Umbilical cord (tissue), 2 donors: ENCODE measurements around the gene ZBTB7C. TPM values are rescaled to one million over a fixed set of nuclear protein-coding genes. Genes with fewer than 3 reads are reported as not detected.
A peak's percentile ranks its signal among the peaks of the same experiment; 100 is the strongest.

Experiments used
- DNase-seq: peaks from one replicate; pipeline ENCODE4 v3.0.0-alpha.2; 2015; ENCODE audit warnings: low spot score
- total RNA-seq: library from RNA; depleted of rRNA; stranded (reverse); fragments of >200 nt; gene quantifications from one replicate; pipeline ENCODE4 v1.2.3, GENCODE V29; 2014; ENCODE audit warnings: low replicate concordance; ENCODE audit not compliant: insufficient read depth

ZBTB7C gene
- total RNA-seq, 1 donor from 2014 or later: 1.7 TPM

DNA sequence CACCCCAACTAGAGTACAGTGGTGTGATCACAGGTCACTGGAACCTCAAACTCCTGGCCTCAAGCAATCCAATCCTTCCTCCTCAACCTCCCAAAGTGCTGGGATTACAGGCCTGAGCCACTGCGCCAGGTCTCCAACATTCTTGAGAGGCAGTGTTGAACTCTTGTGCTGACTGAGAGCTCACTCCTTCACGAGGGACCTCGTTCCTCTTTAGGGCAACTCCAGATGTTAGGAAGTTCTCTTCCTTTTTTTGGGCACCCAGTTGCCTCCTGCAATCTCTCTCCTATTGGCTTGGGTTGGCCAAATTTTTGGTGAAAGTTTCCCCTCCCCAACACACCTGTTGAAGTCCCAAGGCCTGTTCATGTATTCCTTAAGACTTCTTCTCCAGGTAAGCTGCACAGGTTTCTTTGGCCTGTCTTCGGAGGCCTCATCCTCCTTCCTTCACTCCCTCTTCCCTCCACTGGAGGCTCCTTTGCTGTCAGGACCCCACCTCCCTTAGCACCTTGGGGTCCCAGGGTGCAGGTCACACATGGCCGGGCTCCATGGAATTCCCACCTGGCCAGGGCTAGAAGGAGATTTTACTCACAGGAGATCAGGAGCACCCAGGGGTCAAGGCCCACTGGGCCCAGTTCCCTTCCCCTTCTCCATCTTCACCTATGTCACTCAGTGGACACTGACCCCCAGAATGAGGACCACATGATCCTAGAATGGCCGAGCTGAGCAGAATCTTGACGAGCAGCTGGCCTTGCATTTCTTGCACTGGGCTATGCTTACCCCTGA lies 384.1 kb downstream of the ZBTB7C start:
- DNase-seq: no peak

DNA sequence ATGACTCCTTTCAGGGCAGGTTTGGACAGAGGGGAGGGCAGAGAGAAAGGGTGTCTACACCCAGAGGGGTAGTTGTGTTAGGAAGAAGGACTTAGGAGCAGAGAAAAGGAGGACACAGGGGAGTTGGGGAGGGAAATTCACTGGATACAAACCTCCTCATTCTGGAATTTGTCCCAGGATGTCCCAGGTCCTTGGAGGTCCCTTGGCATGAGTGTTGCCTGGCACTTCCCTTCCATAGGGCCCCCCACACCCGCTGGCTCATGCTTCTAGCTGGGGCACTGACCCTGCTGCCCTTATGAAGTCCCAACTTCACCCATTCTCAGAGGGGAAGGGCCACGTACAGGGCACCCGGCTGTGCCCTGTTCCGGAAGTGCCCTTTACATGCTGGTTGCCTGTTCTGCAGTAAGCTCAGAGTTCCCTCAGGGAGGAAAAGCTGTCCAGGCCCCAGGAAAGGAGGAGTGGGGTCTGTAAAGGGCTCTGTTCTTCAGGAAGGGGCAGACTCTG lies 385.1 kb downstream of the ZBTB7C start:
- DNase-seq: no peak

DNA sequence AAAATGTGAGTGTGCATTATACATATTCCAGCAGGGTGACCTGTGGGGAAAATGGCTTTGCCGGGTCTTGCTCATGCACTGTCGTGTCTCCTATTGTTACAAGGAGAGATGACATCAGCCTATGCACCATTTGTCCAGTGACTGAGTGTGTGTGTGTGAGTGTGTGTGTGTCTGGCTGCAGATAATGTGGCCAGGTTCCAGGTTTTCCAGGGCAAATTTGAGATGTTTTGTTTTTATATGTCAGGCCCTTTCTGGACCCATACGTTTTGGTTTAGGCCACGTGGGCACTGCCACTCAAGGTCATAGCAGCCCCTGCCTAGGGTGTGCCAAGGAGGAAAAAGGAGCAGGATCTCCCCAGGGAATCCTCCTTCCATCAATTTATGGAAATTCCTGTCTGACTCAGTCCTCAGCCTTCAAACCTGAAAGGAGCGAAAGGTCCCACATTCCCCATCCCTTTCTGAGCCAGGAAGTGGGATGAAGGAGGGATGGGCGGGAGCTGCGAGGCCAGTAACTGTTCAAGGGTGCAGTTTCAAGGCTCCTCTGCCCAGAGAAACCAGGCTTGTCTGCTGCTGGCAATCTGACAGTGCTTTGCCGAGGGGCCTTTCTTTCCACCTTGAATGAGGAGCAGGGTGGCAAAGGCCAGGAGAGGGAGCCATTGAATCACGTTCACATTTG lies 385.7 kb downstream of the ZBTB7C start:
- peak; percentile 79 for DNase-seq

DNA sequence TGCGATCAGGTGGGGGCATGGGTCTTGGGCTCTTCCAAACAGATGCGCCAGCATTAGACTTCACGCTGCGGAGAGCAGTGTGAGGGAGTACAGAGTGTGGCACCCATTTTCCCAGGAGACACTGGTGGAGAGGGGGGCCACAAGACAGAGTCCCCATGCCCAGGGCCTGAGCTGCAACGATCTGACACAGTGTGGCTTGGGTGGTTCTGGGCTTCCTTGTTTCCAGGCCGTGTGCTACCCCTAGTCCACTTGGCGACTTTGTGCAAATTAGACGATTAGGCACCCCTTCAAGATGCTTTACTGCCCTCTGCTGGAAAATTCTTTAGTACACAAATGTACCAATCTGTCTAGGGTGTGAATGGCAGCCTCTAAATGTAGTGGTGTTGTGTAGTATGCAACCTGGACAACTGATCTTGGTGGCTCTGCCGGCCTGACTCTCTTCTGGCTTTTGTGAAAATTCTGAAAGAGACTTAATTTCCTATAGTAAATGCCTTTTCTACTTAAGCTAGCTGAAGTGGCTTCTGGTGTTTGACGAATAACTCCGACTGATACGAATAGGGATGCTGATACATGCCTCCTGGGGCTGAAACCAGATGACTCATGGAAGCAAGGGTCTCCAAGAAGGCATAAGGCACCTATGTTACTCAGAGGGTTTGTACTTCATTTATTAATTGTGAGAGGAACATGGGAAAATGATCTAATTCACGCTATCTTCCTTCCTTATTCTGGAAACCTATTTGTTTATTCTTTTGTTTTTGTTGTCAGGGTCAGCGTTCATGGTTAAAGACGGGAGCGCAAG lies 386.5 kb downstream of the ZBTB7C start:
- DNase-seq: peak; percentile 52

DNA sequence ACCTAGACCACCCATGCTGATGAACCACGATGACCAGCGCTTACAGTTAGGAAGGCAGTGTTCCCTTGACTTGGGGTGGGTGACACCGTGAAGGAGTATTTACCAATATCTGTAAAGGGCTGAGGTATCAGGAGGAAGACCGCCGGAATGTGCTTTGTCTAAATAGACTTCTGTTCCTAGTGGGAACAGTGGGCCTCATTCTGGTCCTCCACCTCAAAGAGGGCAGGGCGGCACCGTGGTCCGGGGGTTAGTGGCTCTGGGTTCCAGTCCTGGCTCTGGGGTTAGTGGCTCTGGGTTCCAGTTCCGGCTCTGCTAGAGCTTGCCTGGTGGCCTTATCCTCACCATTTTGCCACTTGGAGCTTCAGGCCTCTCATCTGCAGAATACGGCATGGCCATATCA lies 387.2 kb downstream of the ZBTB7C start:
- no peak for DNase-seq

DNA sequence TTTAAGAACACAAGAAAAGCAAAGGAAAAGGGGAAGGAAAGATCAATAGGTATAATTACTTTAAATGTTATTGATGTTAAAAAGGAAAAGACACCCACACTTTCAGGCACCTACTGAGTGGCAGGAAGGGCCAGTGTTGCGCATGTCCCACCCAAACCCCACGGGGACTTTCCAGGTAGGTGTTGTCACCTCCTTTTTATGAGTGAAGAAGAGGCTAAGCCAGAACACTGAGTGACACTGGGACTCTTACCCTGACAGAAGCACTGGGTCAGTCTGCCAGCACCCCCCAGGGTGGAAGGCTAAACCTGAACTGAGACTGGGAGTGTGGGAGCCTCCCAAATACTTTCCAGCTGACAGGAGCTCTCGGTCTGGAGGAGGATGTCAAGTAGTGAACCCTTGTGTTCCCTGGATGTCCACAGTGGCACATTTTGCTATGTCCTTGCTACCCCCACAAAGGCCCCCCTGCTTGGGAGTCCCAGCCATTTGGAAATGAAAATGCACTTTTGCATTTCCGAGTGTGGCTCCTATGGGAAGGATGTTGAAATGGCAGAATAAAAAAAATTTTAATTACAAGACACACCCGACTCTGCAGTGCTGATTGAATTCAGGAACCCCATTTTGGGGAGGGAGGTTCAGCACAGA lies 387.8 kb downstream of the ZBTB7C start:
- DNase-seq: no peak

DNA sequence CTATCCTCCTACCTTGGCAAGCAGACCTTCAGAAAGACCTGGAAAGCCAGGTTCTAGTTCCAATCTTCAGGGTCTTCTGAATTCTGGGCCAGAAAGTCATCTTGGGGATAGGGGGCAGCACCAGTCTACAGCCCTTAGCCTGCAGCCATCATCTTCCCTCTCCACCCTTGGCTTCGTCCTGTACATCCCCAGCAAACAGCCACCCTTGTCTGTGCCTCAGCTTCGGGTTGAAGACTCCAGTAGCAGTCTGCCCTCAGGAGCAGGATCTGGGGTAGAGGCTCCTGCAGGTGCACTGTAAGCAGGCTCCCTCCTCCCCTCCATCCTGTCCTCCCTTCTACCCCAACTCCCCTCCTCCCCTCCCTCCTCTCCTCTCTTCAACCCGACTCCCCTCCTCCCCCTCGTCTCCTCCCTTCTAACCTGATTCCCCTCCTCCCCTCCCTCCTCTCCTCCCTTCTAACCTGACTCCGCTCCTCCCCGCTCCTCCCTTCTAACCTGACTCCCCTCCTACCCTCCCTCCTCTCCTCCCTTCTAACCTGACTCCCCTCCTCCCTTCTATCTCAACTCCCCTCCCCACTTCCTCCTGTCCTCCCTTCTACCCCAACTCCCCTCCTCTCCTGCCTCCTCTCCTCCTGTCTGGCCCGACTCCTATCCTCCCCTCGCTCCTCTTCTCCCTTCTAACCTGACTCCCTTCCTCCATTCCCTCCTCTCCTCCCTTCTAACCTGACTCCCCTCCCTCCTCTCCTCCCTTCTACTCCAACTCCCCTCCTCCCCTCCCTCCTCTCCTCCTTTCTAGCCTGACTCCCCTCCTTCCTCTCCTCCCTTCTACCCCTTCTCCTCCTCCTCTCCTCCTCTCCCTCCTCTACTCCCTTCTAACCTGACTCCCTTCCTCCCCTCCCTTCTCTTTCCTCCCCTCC lies 388.6 kb downstream of the ZBTB7C start:
- no peak for DNase-seq

DNA sequence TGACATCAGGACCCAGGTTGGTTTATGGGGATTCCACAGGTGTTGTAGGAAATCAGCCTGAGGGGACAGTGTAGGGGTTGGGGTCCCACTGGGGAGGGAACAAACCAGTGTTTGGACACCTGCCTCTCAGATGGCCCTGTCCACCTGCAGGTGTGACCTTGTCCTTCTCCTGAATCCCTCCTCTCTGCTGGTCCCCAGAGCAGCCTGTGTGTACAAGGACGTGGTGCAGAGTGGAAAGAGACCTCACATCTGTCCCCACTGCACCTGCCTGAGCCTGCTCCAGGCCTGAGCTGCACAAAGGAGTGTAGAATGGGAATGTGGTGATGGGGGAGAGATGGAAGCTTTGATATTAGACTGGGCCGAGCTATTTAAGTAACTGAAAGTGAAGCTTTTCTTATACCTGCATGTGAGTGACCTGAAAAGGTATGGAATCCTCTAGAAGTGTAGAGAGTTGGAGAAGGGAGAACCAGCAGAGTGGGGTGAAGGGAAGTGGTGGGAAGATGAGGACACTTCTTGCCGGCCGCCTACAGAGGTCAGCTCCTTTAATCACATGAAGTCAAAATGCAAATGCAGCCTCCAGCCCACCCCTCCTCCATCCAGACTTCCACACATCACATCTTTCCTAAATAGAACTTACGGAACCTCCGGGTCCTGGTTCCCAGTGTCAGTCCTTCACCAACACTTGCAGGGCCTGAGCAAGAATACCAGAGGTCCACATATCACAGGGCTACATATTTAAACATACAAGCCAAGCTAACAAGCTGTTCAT lies 389.4 kb downstream of the ZBTB7C start:
- no peak for DNase-seq

DNA sequence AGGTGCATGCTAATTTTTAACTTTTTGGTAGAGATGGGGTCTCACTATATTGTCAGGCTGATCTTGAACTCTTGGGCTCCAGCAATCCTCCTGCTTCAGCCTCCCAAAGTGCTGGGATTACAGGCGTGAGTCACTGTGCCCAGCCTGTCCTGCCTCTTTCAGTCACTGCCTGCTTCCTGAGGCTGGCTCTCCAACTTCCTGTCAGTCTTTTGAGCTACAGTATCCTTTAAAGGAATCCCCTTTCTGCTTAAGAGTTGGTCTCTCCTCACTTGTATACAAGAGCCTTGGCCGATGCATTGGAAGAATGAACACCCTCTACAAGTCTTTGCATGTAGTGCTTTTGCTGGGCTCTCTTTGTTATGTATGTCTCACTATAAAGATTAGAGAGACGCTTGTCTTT lies 390.3 kb downstream of the ZBTB7C start:
- no peak for DNase-seq

DNA sequence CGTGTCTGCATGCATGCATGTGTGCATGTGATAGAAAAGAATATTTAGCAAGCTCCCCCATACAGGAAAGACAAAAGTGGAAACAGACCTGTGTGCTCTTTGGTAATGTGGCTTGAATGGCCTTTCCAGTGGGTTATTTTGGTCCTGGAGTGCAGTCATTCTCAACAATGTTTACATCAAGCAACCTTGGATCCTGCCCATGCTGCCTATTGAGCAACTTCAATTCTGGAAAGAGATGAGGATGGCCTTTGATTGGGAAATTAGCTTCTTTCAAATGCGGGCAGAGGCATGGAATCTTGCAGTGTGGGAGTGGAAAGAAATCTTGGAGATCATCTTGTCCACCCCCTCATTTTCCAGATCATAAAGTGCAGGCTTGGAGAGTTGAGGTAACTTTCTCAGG lies 391.5 kb downstream of the ZBTB7C start:
- no peak for DNase-seq

DNA sequence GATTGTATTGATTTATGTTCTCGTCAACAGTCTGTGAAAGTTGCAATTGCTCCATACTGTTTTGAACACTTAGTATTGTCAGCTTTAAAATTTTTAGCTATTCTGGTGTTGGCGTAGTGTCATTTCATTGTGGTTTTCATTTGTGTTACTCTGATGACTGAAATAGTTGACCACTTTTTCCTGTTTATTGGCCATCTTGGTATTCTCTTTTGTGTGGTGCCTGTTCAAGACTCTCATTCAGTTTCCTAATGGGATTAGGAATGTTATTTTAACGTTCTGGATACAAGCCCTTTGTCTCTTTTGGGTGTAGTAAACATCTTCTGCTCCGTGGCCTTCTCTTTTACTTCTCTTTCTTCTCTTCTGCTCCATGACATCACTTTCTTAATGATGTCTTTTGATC lies 396.0 kb downstream of the ZBTB7C start:
- DNase-seq: no peak

DNA sequence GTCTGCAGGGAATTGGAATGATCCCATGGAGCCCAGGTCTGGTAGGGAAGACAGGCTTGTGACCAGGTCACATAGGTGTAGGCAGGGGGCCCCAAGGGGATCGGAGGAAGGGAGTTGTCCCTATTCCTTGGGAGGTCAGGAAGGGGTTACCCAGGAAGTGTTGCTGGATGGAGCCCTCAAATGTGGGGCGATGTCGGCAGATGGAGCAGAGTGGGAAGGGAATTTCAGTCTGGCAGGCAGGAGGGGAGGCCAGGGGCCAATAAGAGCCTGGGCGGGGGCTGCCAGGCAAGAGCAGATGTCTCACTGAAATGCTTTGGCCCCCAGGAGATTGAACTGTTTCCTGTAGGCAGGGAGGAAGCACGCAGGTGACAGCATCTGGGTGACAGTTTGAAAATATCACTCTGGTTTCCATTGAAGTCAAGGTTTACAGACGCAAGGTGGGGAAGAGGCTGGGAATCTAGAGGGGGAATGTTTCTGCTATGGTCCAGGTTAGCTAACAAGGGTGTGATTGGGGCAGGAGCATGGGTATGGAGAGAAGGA lies 397.2 kb downstream of the ZBTB7C start:
- no peak for DNase-seq

DNA sequence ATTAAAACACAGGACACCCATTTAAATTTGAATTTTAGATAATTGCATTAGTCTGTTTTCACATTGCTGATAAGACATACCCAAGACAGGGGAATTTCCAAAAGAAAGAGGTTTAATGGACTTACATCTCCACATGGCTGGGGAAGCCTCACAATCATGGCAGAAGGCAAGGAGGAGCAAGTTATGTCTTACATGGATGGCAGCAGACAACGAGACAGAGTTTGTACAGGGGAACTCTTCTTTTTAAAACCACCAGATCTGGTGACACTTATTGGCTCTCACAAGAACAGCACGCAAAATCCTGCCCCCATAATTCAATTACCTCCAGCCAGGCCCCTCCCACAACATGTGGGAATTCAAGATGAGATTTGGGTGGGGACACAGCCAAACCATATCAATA lies 398.9 kb downstream of the ZBTB7C start:
- DNase-seq: no peak

DNA sequence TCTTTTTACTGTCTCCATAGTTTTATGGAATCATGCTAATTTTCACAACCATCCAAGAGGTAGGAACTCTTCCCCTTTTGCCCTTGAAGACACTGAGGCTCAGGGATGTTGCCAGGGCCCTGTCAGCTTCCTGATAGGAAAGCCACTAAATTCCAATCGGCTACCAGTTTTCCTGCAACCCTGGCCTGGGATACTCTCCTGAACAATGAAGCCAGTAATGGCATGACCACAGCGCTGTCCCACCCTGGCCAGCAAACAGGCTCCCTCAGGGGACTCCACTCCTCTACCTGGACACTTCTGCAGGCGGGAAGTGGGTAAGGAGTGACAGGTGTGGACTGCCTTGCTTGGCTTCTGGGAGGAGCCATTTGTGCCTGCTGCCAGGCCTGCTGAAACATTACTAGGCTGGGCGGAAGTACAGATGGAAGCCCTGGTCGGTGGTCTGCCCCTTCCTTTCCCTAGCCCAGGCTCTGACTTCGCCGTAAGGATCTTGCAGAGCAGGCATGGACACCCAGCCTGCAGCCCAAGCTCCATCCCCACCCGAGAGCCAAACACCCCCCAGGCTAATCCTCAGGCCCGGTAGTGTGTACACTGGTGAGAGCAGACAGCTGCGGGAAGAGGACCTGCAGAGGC lies 400.0 kb downstream of the ZBTB7C start:
- DNase-seq: no peak

DNA sequence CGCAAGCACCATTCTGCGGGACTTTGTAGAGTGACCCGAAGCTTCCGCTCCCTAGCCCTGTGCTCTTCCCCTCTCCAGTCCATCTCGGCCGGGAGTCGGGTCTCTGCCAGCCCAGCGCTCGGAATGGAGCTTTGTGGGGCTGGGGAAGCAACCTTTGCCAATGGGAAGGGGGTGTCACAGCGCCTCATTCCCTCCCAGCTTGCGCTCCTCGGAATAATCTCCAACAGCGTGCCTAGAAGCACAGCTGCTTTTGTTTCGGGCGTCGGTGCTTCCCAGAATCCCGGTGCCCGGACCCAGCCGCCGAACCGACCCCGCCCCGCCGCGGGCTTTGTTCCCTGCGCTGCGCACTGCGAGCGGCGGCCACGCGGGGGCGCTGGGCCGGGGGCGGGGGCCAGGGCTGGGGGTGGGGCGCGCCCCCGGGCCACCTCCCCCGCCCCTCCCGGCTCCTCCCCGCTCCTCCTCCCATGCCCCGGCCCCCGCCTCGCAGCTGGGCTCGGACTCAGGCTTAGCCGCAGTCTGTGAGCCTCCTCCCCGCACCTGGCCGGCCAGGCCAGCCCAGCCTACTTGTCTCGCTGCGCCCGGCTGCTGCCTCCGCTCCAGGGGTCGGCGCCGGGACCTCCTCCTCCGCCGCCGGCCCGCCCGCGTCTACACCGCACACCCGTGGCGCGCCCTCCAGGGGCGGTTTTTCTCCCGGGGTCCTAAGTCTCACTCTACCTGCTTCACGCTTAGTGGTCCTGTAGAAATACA lies 401.1 kb downstream of the ZBTB7C start:
- peak; percentile 69 for DNase-seq

DNA sequence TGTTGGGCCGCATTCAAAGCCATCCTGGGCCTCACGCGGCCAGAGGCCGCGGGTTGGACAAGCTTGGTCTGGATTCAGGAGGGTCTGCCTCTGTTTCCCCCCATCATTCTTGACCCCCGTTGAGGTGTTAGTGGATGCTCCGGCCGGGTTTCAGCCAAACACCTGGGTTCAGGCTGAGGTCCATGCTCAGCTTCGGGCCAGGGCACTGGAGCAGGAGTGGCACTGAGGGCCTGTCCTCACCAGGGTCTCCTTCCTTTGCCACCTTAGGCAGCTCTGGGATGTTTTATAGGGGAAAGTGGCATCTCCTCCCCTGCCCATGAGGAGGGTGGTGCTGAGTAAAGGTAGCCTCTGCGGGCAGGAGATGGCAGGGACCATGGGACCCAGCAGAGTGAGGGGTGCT lies 401.8 kb downstream of the ZBTB7C start:
- no peak for DNase-seq

DNA sequence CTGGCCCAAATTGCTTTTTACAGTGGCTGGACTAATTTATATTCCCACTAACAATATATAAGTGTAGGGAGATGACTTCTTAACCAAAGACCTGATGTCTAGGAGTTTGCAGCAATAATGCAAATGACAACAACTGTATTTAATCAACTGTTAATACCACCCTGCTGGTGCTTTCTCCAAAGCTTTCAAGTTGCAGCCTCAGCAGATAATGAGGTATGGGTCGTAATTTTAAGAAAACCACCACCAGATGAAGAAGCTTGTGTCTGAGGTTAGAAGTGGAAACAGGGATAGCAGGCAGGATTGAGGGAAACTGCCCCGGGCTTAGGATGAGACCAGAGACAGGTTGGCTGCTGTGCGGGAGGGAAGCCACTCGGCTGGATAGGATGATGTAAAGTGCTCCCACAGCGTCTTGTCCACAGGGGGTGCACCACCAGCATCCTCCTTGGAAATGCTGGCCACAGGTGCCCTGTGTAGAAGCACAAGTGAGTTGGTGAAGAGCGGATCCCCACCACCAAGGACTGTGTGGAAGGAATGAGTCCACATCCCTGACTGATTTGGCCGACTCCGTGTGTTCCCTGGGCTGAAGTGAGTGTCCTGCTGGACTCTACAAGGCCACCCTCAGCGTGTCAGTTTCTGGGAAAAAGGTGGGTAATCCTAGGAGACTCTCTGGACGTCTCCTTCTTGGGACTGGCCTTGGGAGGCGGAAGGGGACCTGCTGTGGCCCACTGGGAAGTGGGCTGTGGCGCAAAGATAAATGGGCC lies 402.6 kb downstream of the ZBTB7C start:
- DNase-seq: no peak

DNA sequence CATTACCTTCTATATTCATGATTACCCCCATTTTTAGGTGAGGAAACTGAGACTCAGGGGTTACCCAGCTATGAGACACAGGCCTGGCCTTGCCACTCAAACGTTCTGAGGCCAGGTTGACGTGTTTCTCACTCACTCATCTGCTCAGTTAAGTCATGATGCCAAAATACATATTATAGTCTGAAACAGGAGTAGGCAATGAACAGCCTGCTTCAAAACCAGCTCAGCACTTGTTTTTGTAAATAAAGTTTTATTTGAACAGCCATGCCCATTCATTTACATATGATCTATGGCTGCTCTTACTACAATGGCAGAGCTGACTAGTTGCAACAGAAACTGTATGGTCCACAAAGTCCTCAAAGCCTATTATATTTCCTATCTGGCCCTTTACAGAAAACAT lies 404.6 kb downstream of the ZBTB7C start:
- DNase-seq: no peak
